PC-9 (cell line): Measurements from ENCODE around the gene NUDT3.

Experiments
- EZH2 ChIP-seq: fragments of 200-600 bp; sonication (generic); IDR thresholded peaks from 2 replicates; pipeline ENCODE4 v1.8.0; 2017; ENCODE audit warnings: antibody characterized with exemption, low read depth
- TF ChIP-seq, protein P1 (sequence below): fragments of 200-600 bp; sonication (generic); conservative IDR thresholded peaks from 2 replicates; pipeline ENCODE4 v1.6.1; 2017; ENCODE audit warnings: mixed run types, antibody characterized with exemption, mild to moderate bottlenecking, moderate library complexity

DNA sequence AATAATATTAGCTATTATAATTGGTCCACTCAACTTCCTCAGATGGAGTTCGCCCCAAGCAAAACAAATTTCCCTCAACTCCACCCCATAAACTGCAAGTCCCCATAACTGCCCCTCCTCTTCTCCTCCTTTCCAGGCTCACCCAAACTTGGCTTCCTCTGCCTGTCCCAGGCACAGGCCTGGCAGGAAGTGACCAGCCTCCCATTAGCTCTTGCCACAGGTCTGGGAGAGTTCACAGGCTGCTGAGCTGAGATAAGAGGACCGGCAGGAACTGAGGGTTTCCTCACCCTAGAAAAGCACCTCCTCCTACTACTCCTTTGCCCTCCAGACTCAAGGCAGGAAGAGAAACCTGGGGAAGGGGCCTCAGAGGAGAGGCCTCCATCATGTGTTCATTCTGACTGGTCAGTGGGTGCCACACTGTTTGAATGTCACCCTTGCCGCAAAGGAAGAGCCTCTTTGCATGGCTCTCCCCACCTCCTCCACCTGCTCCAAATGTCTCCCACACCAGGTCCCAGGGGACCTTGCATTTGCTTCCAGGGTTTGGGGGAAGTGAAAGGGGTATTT, 119.1 kb downstream of the NUDT3 start:
- TF ChIP-seq, protein P1, sequence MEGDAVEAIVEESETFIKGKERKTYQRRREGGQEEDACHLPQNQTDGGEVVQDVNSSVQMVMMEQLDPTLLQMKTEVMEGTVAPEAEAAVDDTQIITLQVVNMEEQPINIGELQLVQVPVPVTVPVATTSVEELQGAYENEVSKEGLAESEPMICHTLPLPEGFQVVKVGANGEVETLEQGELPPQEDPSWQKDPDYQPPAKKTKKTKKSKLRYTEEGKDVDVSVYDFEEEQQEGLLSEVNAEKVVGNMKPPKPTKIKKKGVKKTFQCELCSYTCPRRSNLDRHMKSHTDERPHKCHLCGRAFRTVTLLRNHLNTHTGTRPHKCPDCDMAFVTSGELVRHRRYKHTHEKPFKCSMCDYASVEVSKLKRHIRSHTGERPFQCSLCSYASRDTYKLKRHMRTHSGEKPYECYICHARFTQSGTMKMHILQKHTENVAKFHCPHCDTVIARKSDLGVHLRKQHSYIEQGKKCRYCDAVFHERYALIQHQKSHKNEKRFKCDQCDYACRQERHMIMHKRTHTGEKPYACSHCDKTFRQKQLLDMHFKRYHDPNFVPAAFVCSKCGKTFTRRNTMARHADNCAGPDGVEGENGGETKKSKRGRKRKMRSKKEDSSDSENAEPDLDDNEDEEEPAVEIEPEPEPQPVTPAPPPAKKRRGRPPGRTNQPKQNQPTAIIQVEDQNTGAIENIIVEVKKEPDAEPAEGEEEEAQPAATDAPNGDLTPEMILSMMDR, result no peak
- TF ChIP-seq EZH2, result no peak
